Measurements from ENCODE around the gene TMEM255A.

Gene TMEM255A

GRCh38 chrX:120260369-120260768 lies 50.9 kb downstream of the TMEM255A start:
- TF ChIP-seq REST (IDR thresholded peaks at IDR 0.05; ENCODE audit: insufficient replicate concordance, low read depth): no peak
- TF ChIP-seq GABPA (IDR thresholded peaks at IDR 0.05; ENCODE audit: low read depth): no peak
- TF ChIP-seq SPI1 (IDR thresholded peaks at IDR 0.05; ENCODE audit: borderline replicate concordance, low read depth): no peak
- no peak for TF ChIP-seq POLR2AphosphoS5 (IDR thresholded peaks at IDR 0.05; ENCODE audit: low read depth)
- TF ChIP-seq CTCF (IDR thresholded peaks at IDR 0.05; ENCODE audit: insufficient read depth, low read length): no peak
- no peak for DNase-seq (ENCODE audit: low read depth in 1 of 2, low spot score in 1 of 2)
- Histone ChIP-seq H3K4me3 (replicated peaks; ENCODE audit: insufficient read depth, low read length) (no peak overlapping the region), H3K27ac (replicated peaks) (no peak overlapping the region), H3K27me3 (ENCODE audit: insufficient read depth, poor library complexity, severe bottlenecking) (peaks cover 5% of the 10 kb centered on the region)

GRCh38 chrX:120253784-120254183 lies 57.5 kb downstream of the TMEM255A start:
- TF ChIP-seq SPI1 (IDR thresholded peaks at IDR 0.05; ENCODE audit: borderline replicate concordance, low read depth): no peak
- TF ChIP-seq REST (IDR thresholded peaks at IDR 0.05; ENCODE audit: insufficient replicate concordance, low read depth): no peak
- no peak for TF ChIP-seq GABPA (IDR thresholded peaks at IDR 0.05; ENCODE audit: low read depth)
- no peak for TF ChIP-seq POLR2AphosphoS5 (IDR thresholded peaks at IDR 0.05; ENCODE audit: low read depth)
- TF ChIP-seq CTCF (IDR thresholded peaks at IDR 0.05; ENCODE audit: insufficient read depth, low read length): no peak
- peaks cover 5% of the 10 kb centered on the region for H3K27me3 ChIP-seq (ENCODE audit: insufficient read depth, poor library complexity, severe bottlenecking)
- no peak overlapping the region for H3K4me3 ChIP-seq (replicated peaks; ENCODE audit: insufficient read depth, low read length)
- no peak overlapping the region for H3K27ac ChIP-seq (replicated peaks)
- DNase-seq (ENCODE audit: low read depth in 1 of 2, low spot score in 1 of 2): no peak

- H3K4me3 ChIP-seq (replicated peaks; ENCODE audit: insufficient read depth, low read length): peak overlapping the region; percentile 61
- TF ChIP-seq SPI1 (IDR thresholded peaks at IDR 0.05; ENCODE audit: borderline replicate concordance, low read depth) (no peak; the same call in 1 of the 2 replicates), REST (IDR thresholded peaks at IDR 0.05; ENCODE audit: insufficient replicate concordance, low read depth) (no peak), GABPA (IDR thresholded peaks at IDR 0.05; ENCODE audit: low read depth) (no peak), CTCF (IDR thresholded peaks at IDR 0.05; ENCODE audit: insufficient read depth, low read length) (no peak), POLR2AphosphoS5 (IDR thresholded peaks at IDR 0.05; ENCODE audit: low read depth) (no peak)
- peaks cover 6% of the 10 kb centered on the region for H3K27me3 ChIP-seq (ENCODE audit: insufficient read depth, poor library complexity, severe bottlenecking)
- H3K27ac ChIP-seq (replicated peaks): peak overlapping the region; percentile 84
- DNase-seq (ENCODE audit: low read depth in 1 of 2, low spot score in 1 of 2): peak; percentile 25 to 55
Observed at GRCh38 chrX:120251471-120252011, 59.7 kb downstream of the TMEM255A start.
